ENCODE results near the gene ARMCX2.
"Not testable (repeated sequence)": the region's sequence is repeated elsewhere in the genome, so short reads cannot be mapped to it uniquely, and the experiment has no call there.

ARMCX2 gene

GRCh38 chrX:101656817-101657216 is 2.8 kb downstream of the ARMCX2 start:
- TF ChIP-seq CTCF (IDR thresholded peaks at IDR 0.05; ENCODE audit: low read depth, low read length), result no peak
- DNase-seq (ENCODE audit: low read depth, low spot score), result no peak
- in situ Hi-C loops (cut with HindIII; ENCODE audit: low sequenced_read_pairs), result no loop called here
- no peak overlapping the region for H3K4me3 ChIP-seq (ENCODE audit: low read depth, low read length)

- in situ Hi-C loops (cut with HindIII; ENCODE audit: low sequenced_read_pairs), result no loop called here
- H3K4me3 ChIP-seq (ENCODE audit: low read depth, low read length), result no peak overlapping the region
- DNase-seq (ENCODE audit: low read depth, low spot score), result no peak
- TF ChIP-seq CTCF (IDR thresholded peaks at IDR 0.05; ENCODE audit: low read depth, low read length), result no peak
Observed at GRCh38 chrX:101655534-101655933, 4.1 kb downstream of the ARMCX2 start.

- H3K4me3 ChIP-seq (ENCODE audit: low read depth, low read length); DNase-seq (ENCODE audit: low read depth, low spot score); in situ Hi-C loops (cut with HindIII; ENCODE audit: low sequenced_read_pairs): not testable (repeated sequence)
Observed at GRCh38 chrX:101647716-101648115, 11.9 kb downstream of the ARMCX2 start.

- no peak for DNase-seq (ENCODE audit: low read depth, low spot score)
- TF ChIP-seq CTCF (IDR thresholded peaks at IDR 0.05; ENCODE audit: low read depth, low read length), result no peak
- in situ Hi-C loops (cut with HindIII; ENCODE audit: low sequenced_read_pairs), result no loop called here
- H3K4me3 ChIP-seq (ENCODE audit: low read depth, low read length), result no peak overlapping the region
Observed at GRCh38 chrX:101642093-101642492, 17.6 kb downstream of the ARMCX2 start.

GRCh38 chrX:101639583-101639982 is 20.1 kb downstream of the ARMCX2 start:
- TF ChIP-seq CTCF (IDR thresholded peaks at IDR 0.05; ENCODE audit: low read depth, low read length), result no peak
- in situ Hi-C loops (cut with HindIII; ENCODE audit: low sequenced_read_pairs), result no loop called here
- no peak for DNase-seq (ENCODE audit: low read depth, low spot score)
- H3K4me3 ChIP-seq (ENCODE audit: low read depth, low read length), result no peak overlapping the region

- in situ Hi-C loops (cut with HindIII; ENCODE audit: low sequenced_read_pairs), result no loop called here
- peak; percentile 18 for DNase-seq (ENCODE audit: low read depth, low spot score)
- no peak overlapping the region for H3K4me3 ChIP-seq (ENCODE audit: low read depth, low read length)
- no peak for TF ChIP-seq CTCF (IDR thresholded peaks at IDR 0.05; ENCODE audit: low read depth, low read length)
Observed at GRCh38 chrX:101619364-101619763, 40.3 kb downstream of the ARMCX2 start.

- TF ChIP-seq CTCF (IDR thresholded peaks at IDR 0.05; ENCODE audit: low read depth, low read length), result peak; percentile 48
- DNase-seq (ENCODE audit: low read depth, low spot score), result peak; percentile 73
- H3K4me3 ChIP-seq (ENCODE audit: low read depth, low read length), result peak within 1 kb of the TSS; percentile 50
- in situ Hi-C loops (cut with HindIII; ENCODE audit: low sequenced_read_pairs), result no loop called here
Observed at GRCh38 chrX:101617211-101618191, 42.1 kb downstream of the ARMCX2 start, which contains the start of gene ARMCX6. Gene ARMCX6, minus strand, starts transcription at chrX:101618000. Its CDS starts 1,380 bp downstream, at chrX:101616620.

All from astrocyte of the spinal cord (primary cell).